GM21786 (cell line): Measurements from ENCODE around the gene LGR4.

Source experiments
- ATAC-seq: cut with Tn5 transposase; IDR thresholded peaks from one replicate; pipeline ENCODE4 v1.9.1; 2021; ENCODE audit not compliant: unreplicated experiment

Gene LGR4

GRCh38 chr11:27485930-27486773, 13.6 kb upstream of the LGR4 start:
- peak; percentile 48 for ATAC-seq

- no peak for ATAC-seq
Measured at GRCh38 chr11:27482793-27483192, 10.2 kb upstream of the LGR4 start.

GRCh38 chr11:27481992-27482391, 9.4 kb upstream of the LGR4 start:
- no peak for ATAC-seq

- ATAC-seq: no peak
Measured at GRCh38 chr11:27477831-27478230, 5.2 kb upstream of the LGR4 start.

- no peak for ATAC-seq
Measured at GRCh38 chr11:27477243-27477642, 4.7 kb upstream of the LGR4 start.

- ATAC-seq: no peak
Measured at GRCh38 chr11:27475622-27476021, 3.0 kb upstream of the LGR4 start.

- ATAC-seq: no peak
Measured at GRCh38 chr11:27473017-27473406, 422 bp upstream of the LGR4 start.

GRCh38 chr11:27471589-27472397, 797 bp downstream of the LGR4 start:
- ATAC-seq: peak; percentile 35

- ATAC-seq: no peak
Measured at GRCh38 chr11:27470826-27471588, 1.6 kb downstream of the LGR4 start.

GRCh38 chr11:27470166-27470565, 2.4 kb downstream of the LGR4 start:
- ATAC-seq: no peak

GRCh38 chr11:27468995-27469695, 3.4 kb downstream of the LGR4 start:
- no peak for ATAC-seq

- no peak for ATAC-seq
Measured at GRCh38 chr11:27468209-27468994, 4.2 kb downstream of the LGR4 start.

- ATAC-seq: no peak
Measured at GRCh38 chr11:27467181-27467913, 5.2 kb downstream of the LGR4 start.

- ATAC-seq: no peak
Measured at GRCh38 chr11:27466363-27466762, 6.2 kb downstream of the LGR4 start.

- ATAC-seq: no peak
Measured at GRCh38 chr11:27465629-27466028, 7.0 kb downstream of the LGR4 start.

GRCh38 chr11:27464909-27465308, 7.7 kb downstream of the LGR4 start:
- ATAC-seq: no peak

GRCh38 chr11:27464289-27464696, 8.3 kb downstream of the LGR4 start:
- no peak for ATAC-seq

- no peak for ATAC-seq
Measured at GRCh38 chr11:27462543-27462942, 10.0 kb downstream of the LGR4 start.
